Ramos (cell line): ENCODE data around the gene ZFAND5.

Experiments
- in situ Hi-C: fragments of 300-500 bp; cut with MboI; formaldehyde crosslinking; loops from one replicate; pipeline ENCODE4 v1.14.3; 2022; ENCODE audit warnings: low sequenced_read_pairs; ENCODE audit not compliant: unreplicated experiment

The ZFAND5 gene

GRCh38 chr9:72363908-72364678 is 915 bp downstream of the ZFAND5 start:
- in situ Hi-C loops: no loop called here

- in situ Hi-C loops: no loop called here
Observed at GRCh38 chr9:72363236-72363635, 1.8 kb downstream of the ZFAND5 start.

- in situ Hi-C loops: no loop called here
Observed at GRCh38 chr9:72362680-72363139, 2.3 kb downstream of the ZFAND5 start.

DNA sequence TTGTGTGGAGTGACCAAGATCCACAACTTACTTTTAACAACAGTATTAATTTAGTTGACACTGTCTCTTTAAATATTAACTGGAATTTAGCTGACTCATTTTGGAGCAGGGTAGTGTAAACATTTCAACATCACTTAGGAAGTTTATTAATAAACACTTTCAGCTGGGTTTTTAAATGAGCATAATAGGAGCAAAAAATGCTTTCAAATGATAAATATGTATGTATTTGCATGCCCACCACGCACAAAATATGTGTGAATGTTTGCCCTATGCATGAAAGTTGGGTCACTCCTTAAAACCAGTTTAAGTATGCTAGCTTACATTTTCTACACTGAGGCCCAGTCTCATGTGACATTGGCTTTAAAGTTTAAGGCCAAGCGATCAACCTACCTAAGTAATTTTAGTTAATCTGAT is 2.9 kb downstream of the ZFAND5 start:
- in situ Hi-C loops: no loop called here

DNA sequence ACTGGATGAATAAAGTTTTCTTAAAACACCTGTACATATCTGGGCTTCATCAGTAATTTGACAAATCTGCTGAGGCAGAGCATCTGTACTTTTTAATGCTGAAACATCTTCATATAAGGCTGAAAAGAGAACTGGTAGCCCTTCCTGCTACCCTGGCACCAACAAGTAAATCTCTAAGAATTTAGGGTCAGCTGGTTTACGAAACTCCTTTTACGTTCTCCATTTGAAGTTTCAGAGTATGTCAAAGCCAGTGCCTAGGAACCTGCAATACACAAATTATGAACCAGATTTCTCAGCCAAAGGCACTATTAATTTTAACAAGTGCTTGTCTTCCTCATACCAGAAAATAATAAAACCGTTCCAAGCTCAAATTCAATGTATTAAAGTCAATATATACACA is 3.8 kb downstream of the ZFAND5 start:
- in situ Hi-C loops: no loop called here

GRCh38 chr9:72360324-72360723 is 4.7 kb downstream of the ZFAND5 start:
- in situ Hi-C loops: no loop called here

GRCh38 chr9:72356041-72356582 is 8.9 kb downstream of the ZFAND5 start:
- in situ Hi-C loops: no loop called here

DNA sequence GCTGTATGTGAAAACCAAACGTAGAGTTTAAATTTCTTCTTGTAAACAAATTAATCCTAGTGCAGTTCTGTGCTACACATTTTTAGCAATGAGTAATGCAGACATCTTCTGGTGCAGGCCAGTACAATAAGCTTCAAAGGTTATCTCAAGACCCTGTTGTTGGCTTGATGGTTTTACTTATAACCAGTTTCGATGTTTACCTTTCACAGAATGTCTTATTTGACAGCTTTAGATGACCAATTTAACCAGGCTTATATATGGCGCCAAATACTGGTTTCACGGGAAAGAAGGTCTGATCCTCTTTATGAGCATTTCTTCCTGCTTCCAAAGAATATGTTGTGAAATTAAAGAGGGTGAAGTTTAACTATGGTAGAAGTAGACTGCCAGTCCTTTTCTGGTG is 9.9 kb downstream of the ZFAND5 start:
- in situ Hi-C loops: no loop called here

DNA sequence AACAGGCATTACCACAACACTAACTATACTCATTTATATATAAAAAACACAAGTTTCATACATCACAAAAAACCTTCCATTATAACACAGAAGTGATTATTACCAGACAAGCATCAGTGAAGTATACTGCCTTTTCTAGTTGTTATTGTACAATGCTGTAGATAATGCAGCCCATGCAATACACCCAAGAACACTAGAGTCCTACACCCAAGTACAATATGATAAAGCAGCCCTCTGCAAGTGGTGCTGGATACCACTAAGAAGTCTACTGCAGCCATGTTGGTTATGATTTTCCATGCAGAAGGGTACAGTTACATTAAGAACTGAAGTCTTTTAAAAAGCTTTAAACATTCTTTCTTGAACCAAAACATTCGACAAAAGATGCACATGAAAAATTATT is 10.3 kb downstream of the ZFAND5 start:
- in situ Hi-C loops: no loop called here

DNA sequence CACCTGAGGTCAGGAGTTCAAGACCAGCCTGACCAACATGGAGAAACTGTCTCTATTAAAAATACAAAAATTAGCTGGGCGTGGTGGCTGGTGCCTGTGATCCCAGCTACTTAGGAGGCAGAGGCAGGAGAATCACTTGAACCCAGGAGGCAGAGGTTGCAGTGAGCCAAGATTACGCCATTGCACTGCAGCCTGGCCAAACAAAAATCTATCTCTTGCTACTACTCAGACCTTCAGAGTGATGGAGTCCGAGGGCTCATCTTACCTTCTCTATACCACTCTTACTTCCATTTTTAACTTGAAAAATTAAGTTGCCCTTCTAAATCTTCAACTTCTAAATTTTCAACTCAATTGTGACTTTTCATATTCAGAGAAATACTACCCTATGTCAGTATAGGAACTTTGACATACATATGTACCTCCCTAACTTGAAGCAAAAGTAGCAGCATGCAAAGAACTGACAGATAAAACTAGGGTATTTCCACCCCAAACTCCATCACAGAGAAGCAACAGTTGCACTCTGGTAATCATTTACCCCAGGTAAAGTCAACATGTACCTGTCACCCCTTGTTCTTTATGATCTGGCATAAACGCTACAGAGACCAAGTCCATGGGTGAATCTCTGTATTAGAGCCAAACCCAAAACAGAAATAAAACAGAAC is 11.4 kb downstream of the ZFAND5 start:
- in situ Hi-C loops: no loop called here

DNA sequence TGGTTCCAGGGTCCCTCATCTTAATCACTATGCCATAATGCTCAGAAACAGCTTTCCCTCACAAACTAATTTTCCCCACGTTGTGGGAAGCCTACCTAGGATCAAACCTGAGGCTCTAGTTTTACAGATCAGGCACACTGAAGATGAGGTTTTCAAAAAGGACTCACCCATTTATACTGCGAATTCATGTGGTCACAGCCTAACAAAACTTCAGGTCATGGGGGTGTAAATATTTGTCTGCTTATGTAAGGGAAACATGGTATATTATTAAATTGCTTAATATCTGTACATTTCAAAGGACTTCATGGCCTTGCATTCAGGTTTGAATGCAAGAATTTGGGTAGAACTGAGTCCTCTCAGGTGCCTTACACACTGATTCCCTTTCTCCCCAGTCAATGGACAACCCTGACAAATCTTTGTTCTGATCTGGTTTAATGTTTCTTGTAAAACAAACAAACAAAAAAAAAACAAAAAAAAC is 12.1 kb downstream of the ZFAND5 start:
- in situ Hi-C loops: no loop called here

GRCh38 chr9:72351538-72352453 is 13.2 kb downstream of the ZFAND5 start:
- in situ Hi-C loops: no loop called here

DNA sequence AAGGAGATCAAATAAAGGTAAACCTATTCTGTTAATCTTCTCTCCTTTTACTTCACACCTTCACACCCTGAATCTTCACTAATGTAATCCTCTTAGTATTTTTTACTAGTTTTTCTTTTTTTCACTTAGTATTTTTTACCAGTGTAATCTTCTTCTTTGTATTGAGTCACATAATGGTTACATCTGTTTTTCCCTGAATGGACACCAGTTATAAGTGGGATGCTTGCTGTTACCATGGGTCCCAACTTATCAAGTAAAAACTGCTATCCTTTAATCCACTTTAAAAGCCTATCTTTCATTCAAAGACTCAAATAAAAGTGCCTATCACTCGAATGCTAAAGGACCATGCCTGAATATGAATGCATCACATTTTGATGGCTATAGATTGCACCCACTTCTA is 15.1 kb downstream of the ZFAND5 start:
- in situ Hi-C loops: no loop called here

DNA sequence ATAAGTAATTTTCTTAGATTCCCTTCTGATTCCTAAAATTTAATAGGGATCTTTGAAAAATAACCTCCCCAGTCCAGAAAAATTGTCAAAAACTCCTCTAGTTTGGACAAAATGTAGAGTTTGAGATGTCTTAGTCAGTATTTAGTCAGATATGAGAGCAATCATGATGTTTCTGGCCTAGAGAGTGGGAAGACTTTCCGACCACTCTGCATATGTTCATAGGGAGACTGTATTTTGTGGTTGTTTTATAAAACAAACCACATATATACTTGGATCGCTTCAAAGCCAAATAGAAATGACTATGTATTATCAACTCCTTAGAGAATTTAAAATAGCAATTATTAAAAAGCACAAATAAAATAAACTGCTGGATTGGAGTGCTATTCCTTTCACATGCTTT is 15.8 kb downstream of the ZFAND5 start:
- in situ Hi-C loops: no loop called here

GRCh38 chr9:72346333-72346732 is 18.7 kb downstream of the ZFAND5 start:
- in situ Hi-C loops: no loop called here

- in situ Hi-C loops: no loop called here
Observed at GRCh38 chr9:72338631-72339030, 26.4 kb downstream of the ZFAND5 start.

DNA sequence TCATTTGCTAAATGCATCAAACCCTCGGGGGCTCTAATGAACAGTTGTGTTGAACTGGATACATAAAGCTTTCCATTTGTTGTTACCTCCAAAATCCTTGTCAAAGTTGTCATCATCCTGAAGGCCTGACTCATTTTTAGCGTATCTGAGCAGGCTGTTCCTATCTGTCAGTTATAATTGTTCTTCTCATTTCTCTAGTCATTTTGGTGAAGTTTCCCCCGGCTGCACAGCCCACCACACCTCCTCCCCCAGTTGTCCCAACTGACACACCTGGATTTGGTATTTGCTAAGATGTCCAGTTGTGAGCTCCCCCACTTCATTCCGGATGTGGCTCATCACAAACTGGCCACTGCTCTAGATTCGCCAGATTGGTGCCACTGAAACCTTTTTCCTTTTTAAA is 27.7 kb downstream of the ZFAND5 start:
- in situ Hi-C loops: no loop called here

DNA sequence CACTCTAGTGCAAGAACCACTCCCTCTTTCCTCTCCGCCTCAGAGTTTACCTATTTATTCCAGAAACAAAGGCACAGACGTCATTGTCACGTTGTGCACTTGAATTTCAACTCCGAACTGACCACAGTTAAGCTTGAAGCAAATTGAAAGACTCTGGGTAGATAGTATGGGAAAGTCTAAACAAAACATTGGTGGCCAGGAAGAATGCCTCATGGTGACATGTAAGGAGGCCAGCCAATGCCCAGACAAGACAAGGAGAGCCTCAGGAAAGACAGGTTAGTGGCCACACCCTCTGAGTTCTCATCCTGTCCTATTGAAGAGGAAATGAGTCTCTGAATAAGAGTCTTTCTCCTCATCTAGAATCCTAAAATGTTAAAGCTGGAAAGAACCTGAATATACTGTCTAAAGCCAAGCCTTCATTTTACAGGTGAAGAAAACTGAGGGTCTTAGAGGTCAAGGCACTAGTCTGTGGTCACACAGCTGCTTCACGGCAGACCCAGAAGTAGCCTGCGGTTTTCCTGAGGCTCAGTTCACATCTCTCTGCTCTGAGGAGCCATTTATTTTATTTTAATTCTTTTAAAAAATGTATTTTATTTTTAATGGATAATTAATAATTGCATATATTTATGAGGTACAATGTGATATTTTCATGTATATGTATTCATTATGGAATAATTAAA is 30.2 kb downstream of the ZFAND5 start:
- in situ Hi-C loops: no loop called here

DNA sequence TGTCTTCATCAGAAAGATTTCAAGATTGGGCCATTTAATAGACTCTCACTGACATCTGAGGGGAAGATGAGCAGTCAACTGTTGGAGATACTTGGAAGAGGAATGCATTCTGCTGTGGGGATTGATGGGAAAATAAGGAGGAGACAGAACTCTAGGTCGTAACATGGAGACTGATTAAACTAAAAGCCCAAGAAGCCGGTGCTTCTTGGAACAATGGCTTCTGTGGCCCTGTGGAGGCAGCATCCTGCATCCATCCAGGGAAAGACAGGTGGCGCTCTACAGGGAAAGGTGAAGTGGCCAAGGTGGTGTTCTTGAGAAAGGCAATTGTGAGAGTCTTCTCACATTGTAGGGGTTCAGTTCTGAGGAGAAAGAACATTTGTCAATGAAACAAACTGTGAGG is 31.3 kb downstream of the ZFAND5 start:
- in situ Hi-C loops: no loop called here

DNA sequence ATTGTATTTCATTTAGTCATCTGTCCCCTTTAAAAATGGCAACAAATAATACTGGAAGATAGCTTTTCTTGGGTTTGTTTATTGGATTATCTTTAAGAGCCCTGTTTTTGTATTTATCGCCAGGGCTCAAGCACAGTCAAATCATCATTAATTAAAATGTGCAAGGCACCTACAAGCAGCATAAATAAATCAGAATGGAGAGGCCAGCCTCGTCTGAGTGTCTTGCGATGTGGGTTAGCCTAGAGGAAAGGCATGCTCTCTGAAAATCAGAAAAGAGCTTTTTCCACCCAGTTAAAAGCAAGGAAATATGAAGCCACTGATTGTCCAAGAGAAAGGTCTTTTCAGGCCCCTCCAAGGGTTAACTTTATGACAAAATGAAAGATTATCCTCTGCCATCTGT is 31.8 kb downstream of the ZFAND5 start:
- in situ Hi-C loops: no loop called here
